ENCODE data around the gene BTBD16.

The BTBD16 gene

DNA sequence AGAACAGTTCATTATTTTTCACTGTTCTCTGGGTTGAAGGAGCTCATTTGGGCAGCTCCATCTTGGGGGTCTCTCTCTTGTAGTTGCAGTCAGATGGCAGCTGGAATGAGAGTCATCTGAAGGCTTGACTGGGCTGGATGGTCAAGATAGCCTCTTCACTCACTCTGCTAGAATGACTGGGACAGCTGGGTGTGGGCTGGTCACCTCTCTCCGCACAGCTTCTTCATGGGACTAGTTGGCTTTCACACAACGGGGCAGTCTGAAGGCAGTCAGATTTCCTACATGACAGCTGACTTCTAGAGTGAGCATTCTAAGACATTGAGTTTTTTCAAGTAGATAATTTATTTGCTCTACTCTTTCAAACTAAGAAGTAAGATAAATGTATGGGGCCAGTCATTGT, 116.5 kb downstream of the BTBD16 start:
- no peak for DNase-seq (ENCODE audit: low spot score)
- TF ChIP-seq, protein P1, sequence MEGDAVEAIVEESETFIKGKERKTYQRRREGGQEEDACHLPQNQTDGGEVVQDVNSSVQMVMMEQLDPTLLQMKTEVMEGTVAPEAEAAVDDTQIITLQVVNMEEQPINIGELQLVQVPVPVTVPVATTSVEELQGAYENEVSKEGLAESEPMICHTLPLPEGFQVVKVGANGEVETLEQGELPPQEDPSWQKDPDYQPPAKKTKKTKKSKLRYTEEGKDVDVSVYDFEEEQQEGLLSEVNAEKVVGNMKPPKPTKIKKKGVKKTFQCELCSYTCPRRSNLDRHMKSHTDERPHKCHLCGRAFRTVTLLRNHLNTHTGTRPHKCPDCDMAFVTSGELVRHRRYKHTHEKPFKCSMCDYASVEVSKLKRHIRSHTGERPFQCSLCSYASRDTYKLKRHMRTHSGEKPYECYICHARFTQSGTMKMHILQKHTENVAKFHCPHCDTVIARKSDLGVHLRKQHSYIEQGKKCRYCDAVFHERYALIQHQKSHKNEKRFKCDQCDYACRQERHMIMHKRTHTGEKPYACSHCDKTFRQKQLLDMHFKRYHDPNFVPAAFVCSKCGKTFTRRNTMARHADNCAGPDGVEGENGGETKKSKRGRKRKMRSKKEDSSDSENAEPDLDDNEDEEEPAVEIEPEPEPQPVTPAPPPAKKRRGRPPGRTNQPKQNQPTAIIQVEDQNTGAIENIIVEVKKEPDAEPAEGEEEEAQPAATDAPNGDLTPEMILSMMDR (IDR thresholded peaks at IDR 0.05; ENCODE audit: extremely low read depth, missing control alignments), result no peak

Data from GM20000 (cell line).